ENCODE results near the gene ETNK2.
A peak's percentile ranks its signal among the peaks of the same experiment; 100 is the strongest.

The ETNK2 gene

DNA sequence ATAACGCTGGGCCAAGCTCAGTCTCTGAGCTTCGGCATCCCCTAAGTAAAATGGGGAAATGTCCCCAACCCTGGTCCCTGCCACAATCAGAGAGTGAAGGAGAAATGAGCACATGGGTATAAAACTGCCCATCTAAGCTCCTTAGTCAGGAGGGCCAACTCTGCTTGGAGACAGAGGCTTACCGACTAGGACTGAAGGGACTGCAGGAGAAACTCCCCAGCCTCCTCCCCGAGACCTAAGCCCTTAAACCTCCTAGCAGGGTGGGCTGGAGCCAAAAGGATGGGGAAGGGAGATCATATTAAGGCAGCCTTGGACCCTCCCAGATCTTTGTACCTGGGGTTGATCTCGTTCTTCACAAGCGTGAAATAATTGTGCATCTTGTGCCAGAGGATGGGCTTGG, 5.5 kb downstream of the ETNK2 start:
- no peak for DNase-seq

DNA sequence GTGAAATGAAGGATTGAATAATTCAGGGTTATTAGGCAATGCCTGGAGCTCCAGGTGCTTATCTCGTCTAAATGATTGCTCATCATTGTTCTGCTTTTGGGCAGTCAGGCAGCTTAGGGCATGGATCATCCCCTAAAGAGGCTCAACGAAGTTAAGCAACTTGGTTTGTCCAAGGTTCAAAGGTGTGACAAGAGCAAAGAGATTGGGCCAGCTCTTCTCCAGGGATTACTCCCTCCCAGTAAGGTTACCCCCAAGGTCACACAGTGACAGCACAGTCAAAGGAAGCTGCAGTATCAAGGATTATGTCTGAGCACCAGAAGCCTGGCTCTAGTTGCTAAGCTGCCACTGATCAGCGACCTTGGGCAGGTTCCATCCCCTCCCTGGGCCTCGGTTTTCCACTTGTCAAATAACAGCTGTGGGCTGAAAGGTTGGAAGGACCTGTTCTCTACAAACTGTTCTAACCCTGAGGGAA, 6.8 kb downstream of the ETNK2 start:
- DNase-seq = no peak

DNA sequence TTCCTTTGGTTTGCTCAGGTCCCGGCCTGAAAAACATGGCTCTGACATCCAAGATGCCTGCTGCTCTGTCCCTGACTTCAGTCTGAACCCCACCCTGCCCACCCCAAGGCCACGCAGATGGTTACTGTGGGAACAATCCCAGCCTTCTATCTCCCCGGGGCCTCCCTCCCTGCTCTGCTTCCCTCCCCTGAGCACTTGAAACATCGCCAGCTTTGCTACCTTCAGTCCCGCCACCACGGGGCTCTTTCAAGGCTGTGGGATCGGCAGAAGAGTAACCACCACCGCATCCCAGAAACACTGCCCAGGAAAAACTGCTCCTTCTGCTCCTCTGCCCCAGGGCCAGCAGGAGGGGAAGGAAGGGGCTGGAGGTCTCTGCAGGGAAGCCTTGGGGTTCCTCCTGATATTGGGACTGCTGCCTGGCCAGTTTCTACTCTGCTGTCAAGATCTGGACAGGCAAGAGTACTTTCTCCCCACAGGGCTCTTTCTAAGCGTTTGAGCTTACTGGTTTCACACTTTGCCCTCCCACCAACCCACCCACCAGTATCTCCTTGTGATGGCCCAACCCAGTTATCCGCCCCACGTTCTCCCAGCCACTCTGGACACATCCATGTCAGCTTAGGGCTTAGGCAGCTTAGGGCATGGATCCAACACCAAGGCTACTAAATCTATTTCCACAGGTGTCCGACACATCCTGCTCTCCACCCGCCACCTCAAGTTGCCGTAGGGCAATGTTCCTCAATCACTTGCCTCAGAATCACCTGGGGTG, 8.4 kb downstream of the ETNK2 start:
- DNase-seq = no peak

DNA sequence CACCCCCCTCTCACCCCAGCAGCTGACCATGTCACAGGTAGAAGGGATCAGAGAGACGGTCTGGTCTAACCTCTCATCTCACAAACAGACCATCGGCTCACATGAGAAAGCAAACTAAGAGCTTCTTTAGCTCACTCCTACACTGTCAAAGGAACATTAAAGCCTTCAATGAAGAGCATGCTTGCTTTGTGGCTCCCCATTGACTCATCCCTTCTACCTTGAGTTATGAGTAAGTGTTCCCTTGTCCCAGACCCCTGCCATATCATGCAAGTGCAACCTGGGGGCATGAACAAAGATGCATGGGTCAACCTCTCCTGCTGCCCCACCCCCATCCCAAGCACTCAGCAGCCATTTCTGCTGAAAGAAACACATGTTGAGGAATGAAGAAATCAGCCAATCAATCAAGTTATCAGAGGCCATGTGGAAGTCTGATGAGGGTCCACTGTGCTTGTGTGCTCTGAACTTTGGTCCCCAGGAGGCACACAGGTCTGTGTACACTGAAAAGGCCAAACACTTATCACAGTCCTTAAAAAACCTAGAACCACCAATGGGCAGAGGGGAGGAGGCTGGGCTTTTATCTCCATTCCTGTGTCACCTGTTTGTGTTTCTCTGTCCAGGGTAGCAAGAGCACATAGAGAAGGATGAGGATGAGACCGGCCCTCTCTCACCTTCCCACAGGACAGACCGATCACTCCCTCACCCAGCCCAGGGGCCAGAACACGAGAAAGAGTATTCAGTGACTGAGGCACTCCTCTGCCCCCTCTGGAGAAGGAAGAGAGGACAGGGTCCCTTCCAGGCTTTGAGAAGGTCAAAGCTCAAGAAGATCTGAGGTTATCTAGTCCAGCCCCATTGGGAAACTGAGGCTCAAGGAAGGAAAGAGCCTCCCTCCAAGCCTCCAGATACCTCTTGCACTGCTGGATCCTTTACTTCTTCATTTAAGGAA, 9.5 kb downstream of the ETNK2 start:
- DNase-seq = no peak

GRCh38 chr1:204141131-204141530, 10.7 kb downstream of the ETNK2 start:
- DNase-seq = no peak

DNA sequence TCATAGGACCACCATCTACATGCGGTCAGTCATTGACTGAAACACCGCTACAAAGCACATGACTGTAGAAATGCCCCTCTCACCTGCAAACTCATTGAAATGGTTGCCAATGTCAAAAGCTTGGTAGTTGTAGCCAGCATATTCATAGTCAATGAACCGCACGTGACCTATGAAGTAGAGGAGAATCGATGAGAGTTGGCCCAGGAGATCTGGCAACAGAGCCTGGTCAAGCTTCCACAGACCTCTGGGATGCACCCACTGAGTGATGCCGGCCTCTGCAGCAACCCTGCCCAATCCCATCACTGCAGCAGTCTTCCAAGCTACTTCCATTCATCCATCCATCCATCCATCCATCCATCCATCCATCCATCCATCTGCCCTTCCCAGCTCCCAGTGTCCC, 11.9 kb downstream of the ETNK2 start:
- DNase-seq = no peak

- DNase-seq = no peak
Observed at GRCh38 chr1:204139088-204139487, 12.8 kb downstream of the ETNK2 start.

DNA sequence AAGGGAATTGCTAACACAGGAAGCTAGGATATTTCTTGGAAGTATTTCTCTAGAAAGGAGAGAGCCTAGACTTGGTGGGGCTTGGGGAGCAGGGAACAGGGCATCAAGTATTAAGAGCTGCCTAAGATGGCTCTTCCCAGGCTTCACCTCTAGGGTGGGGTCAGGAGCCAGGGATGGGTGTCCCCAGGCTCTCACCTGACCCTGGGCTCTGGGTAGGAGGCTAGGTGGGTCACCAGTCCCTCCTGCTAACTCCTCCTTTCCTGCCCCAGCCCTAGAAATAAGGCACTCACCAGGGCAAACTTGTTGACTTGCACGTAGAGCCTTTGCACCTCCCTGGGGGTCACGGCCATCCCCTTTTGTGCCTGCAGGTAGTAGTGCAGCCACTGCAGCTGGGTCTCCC, 15.0 kb downstream of the ETNK2 start:
- DNase-seq = no peak

- DNase-seq = no peak
Observed at GRCh38 chr1:204134103-204134502, 17.7 kb downstream of the ETNK2 start.

- DNase-seq = no peak
Observed at GRCh38 chr1:204132718-204133117, 19.1 kb downstream of the ETNK2 start.

DNA sequence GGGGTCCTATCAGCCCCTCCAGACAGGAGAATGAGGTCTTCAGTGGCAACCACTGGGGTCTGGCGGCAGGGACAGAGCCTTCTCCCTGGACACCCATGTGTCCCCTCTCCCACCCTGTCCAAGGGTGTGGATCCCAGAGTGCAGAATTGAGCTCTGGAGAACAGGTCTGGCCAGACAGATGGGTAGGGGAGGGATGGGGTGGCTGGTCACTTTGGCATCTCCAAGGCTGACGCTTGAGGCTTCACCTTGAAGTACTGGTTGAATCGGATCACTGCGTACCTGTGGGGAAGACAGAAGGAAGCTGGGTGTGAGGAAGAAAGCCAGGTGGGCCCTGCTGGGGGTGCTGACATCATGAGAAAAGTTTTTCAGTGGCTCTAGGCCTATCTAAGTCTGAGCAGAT, 19.9 kb downstream of the ETNK2 start:
- no peak for DNase-seq

DNA sequence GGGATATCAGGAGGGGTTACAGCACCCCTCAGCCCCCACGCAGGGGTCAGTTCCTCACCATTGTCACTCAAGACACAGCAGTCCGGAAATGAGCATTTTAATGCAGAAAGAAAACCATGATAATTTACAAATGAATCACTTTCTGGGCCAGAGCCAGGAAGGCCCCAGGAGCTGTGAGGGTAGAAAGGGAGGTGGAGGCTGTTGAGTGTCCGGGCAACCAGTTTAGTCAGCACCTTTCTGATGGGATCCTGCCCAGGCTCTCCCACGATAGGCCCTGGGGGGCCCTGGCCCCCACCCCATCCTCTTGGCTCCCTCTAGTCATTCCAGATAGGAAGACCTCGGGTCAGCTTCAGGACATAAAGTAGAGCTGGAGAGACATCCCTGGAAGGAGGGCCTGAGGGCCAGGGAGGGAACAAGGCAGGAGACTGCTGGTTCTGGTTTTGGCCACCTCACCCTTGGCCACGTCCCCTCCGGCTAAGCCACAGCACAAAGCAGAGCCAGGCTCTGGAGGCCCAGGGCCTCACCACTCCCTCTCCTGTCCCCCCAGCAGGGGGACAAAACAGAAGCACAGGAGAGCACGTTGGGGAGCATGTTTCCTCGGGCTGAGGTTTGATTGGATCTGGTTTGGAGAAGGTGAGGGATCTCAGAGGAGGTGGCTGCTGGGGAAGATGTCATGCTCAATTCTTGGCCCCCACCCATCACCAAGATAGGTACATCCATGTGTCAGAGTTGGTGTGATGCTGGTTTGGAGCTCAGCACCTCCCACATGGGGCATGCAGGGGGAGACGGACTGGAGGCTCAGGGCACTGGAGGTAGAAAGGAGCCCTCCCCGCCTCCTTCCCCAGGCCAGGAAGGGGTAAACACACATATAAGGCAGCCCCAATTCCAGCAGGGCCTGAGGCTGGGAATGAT, 20.6 kb downstream of the ETNK2 start:
- DNase-seq = no peak

- DNase-seq = no peak
Observed at GRCh38 chr1:204130178-204130577, 21.7 kb downstream of the ETNK2 start.

DNA sequence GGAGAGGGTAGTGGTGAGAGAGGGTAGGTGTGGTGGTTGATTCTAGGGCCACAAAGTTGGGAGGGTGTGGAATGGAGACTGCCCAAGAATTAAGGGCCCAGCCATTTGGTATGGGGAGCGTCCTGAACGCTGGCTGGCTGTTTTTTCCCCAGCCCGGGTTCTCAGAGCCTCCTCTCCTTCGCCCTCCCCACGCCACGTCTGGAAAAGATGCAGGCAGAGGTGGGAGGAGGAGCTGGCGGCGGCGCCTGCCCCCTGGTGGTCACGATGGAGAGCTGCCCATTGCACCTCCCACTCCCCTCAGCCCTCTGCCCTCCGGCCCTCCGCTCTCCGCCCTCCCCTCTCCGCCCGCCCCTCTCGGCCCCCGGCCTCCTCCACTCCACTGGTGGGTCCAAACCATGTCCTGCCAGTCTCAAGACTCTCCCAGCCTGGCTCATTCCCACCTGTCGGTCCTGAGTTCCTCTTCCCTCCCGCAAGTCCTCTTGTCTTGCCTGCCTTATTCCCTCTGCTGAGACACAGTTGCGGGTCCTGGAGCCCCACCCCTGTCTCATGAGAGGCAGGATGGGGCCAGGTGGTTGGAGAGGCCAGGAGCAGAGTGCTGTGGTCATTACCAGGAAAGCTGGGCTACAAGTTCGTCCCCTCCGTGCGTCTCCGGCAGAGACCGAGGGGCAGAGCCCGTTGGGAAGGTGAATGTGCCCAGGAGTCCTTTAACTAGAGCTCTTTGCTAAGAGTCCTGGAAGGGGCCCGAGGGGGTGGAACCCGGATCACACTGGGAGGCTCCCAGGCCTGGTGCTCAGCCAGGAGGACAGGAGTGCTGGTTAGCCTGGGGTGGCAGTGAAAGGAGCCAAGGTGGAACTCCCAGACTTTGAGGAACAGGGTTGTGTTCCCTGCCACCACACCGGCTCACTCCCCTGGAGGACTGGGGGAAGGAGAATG, 22.6 kb downstream of the ETNK2 start:
- peak; percentile 85 for DNase-seq

- no peak for DNase-seq
Observed at GRCh38 chr1:204128464-204128963, 23.3 kb downstream of the ETNK2 start.

GRCh38 chr1:204127597-204128242, 24.1 kb downstream of the ETNK2 start:
- no peak for DNase-seq

DNA sequence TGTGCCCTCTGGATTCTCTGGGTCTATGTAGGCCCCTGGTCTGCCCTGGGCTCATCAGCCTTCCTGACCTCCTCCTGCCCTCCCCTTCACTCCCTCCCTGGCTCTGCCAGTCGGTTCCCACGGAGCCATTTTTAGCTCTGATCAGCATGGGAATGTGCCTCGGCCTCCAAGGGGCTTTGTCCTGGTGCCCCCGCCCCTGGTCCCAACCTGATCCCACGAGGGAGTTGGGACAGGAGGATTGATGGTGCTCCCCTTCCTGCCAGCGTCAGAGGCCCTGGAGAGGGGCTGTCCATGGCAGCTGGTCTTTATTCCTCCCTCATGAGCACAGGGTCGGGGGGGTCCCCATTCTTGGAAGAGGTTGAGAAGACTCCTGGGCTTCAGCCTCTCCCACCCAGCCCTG, 24.9 kb downstream of the ETNK2 start:
- no peak for DNase-seq

- DNase-seq = no peak
Observed at GRCh38 chr1:204126386-204126785, 25.5 kb downstream of the ETNK2 start.

- DNase-seq = no peak
Observed at GRCh38 chr1:204125759-204126351, 26.0 kb downstream of the ETNK2 start.

- no peak for DNase-seq
Observed at GRCh38 chr1:204124639-204125038, 27.2 kb downstream of the ETNK2 start.

DNA sequence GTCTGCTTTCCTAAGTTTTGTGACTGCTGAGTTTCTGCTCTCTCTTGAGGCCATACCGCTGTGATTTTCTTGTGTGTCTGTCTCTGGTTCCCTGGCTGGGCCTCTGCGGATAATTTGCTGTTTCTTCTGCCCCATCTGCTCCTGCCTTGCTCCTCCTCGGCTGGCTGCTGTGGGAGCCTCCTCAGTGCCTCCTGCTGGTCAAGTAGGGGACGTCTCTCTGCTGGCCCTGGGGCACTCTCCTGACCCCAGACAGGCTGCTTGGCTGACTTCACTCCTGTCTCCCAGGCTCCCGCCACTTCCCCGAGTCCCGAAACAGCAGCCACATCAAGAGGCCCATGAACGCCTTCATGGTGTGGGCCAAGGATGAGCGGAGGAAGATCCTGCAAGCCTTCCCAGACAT, 28.5 kb downstream of the ETNK2 start:
- no peak for DNase-seq

Data from right forelimb (tissue), 1 donor.